Endodermal cell (in vitro differentiated cells): Measurements from ENCODE around the gene ATG2B. TPM values are rescaled to one million over a fixed set of nuclear protein-coding genes. Genes with fewer than 3 reads are reported as not detected.

Experiments used
- DNase-seq: peaks from one replicate; pipeline ENCODE4 v3.0.0-alpha.2; 2017
- H3K27ac ChIP-seq: 2 replicates; pipeline ENCODE4 v1.5.1; 2013; ENCODE audit warnings: mild to moderate bottlenecking, low read depth, low read length, moderate library complexity
- H3K27me3 ChIP-seq: 2 replicates; pipeline ENCODE4 v1.6.1; 2013; ENCODE audit warnings: mild to moderate bottlenecking, low read length, moderate library complexity; ENCODE audit not compliant: insufficient read depth, control insufficient read depth, poor library complexity, severe bottlenecking
- H3K36me3 ChIP-seq: 2 replicates; pipeline ENCODE4 v1.7.0; 2013; ENCODE audit warnings: mild to moderate bottlenecking, low read length, moderate library complexity; ENCODE audit not compliant: control insufficient read depth, insufficient read depth
- H3K4me1 ChIP-seq: one replicate; pipeline ENCODE4 v1.7.0; 2013; ENCODE audit warnings: low read length; ENCODE audit not compliant: control insufficient read depth, insufficient read depth
- H3K4me3 ChIP-seq: 2 replicates; pipeline ENCODE4 v1.5.1; 2013; ENCODE audit warnings: mild to moderate bottlenecking, low read length, moderate library complexity
- H3K9ac ChIP-seq: 2 replicates; pipeline ENCODE4 v1.6.1; 2013; ENCODE audit warnings: mild to moderate bottlenecking, low read length, moderate library complexity; ENCODE audit not compliant: poor library complexity, severe bottlenecking; ENCODE audit errors: extremely low read depth
- H3K9me3 ChIP-seq: 2 replicates; pipeline ENCODE4 v1.6.1; 2013; ENCODE audit warnings: mild to moderate bottlenecking, low read length, moderate library complexity; ENCODE audit not compliant: control insufficient read depth
- H3K27ac Mint-ChIP-seq: 2 replicates; pipeline ENCODE4 v1.8.0; 2020; ENCODE audit warnings: mixed read lengths
- H3K27me3 Mint-ChIP-seq: 2 replicates; pipeline ENCODE4 v1.8.0; 2021; ENCODE audit warnings: mild to moderate bottlenecking, mixed read lengths; ENCODE audit not compliant: insufficient read depth
- H3K36me3 Mint-ChIP-seq: 2 replicates; pipeline ENCODE4 v1.8.0; 2020; ENCODE audit warnings: low read depth, mixed read lengths
- H3K4me1 Mint-ChIP-seq: 2 replicates; pipeline ENCODE4 v1.8.0; 2020; ENCODE audit warnings: mixed read lengths
- H3K4me3 Mint-ChIP-seq: 2 replicates; pipeline ENCODE4 v1.8.0; 2020; ENCODE audit warnings: mild to moderate bottlenecking, moderate library complexity, mixed read lengths
- H3K9me3 Mint-ChIP-seq: 2 replicates; pipeline ENCODE4 v1.8.0; 2020; ENCODE audit warnings: mild to moderate bottlenecking, mixed read lengths
- CTCF ChIP-seq: fragments of 200-600 bp; sonication (generic); conservative IDR thresholded peaks from 2 replicates; pipeline ENCODE4 v1.5.0; 2021; ENCODE audit warnings: antibody characterized with exemption, mild to moderate bottlenecking
- WGBS, 2 experiments: methylation state at CpG; one replicate each; pipeline versions ENCODE4 v1.1.5 to v1.1.7; 2013; ENCODE audit warnings: missing lambda C conversion rate in 2 of 2, mixed read lengths in 1 of 2; ENCODE audit not compliant: insufficient coverage in 1 of 2, insufficient read length in 1 of 2; 5-methylcytosine and 5-hydroxymethylcytosine counted together
- total RNA-seq, 2 donors: library from RNA; stranded (reverse); fragmentation: NEBNext Ultra II Directional in 1 of 2; extraction: Animal tissue kit (Norgen Biotek cat#: 25700) in 1 of 2; gene quantifications; 2 replicates in 1 of 2; 3 replicates in 1 of 2; pipeline ENCODE4 v1.2.1, GENCODE V29; 2021

ATG2B gene
- total RNA-seq, 2 donors from 2014 or later = 9.7 to 14.1 TPM

DNA sequence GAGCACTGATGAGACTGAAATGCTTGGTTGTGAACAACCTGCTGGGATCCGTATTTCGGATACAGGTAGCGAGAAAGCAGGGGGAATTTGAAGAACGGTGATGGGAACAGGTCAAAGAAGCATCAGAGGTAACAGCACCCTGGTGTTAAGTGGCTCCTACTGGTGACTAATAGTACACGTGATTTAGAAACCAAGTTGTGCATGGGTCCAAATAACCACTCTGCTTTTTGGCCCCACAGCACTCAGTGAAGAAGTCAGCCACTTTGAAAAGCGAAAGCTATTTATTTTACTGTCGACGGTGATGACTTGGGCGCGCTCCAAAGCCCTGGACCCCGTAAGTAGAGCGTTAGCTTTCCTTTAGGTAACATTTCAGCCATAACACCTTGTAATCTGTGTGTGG, 45.5 kb upstream of the ATG2B start:
- Histone ChIP-seq H3K36me3 (no peaks in the 10 kb centered on the region), H3K9me3 (no peaks in the 10 kb centered on the region), H3K9ac (no peak overlapping the region), H3K4me1 (no peaks in the 10 kb centered on the region), H3K27me3 (no peaks in the 10 kb centered on the region), H3K4me3 (no peak overlapping the region), H3K27ac (no peak overlapping the region)
- Mint-ChIP-seq H3K27ac (no peak overlapping the region), H3K36me3 (no peaks in the 10 kb centered on the region), H3K4me3 (no peak overlapping the region), H3K27me3 (peaks cover 6% of the 10 kb centered on the region), H3K9me3 (no peaks in the 10 kb centered on the region), H3K4me1 (peaks cover 6% of the 10 kb centered on the region)
- TF ChIP-seq CTCF = no peak
- WGBS, 2 experiments = 92 to 93% methylated on average over 12 of the region's 12 CpGs
- no peak for DNase-seq

GRCh38 chr14:96407935-96408570, 44.9 kb upstream of the ATG2B start:
- Histone ChIP-seq H3K27me3 (no peaks in the 10 kb centered on the region), H3K4me3 (no peak overlapping the region), H3K4me1 (no peaks in the 10 kb centered on the region), H3K9me3 (no peaks in the 10 kb centered on the region), H3K27ac (no peak overlapping the region), H3K36me3 (no peaks in the 10 kb centered on the region), H3K9ac (no peak overlapping the region)
- 79% methylated on average over 3 of the region's 3 CpGs; no CpG with 5 or more reads in 1 of the 2 experiments for WGBS, 2 experiments
- Mint-ChIP-seq H3K4me1 (peaks cover 6% of the 10 kb centered on the region), H3K27me3 (peaks cover 2% of the 10 kb centered on the region), H3K36me3 (no peaks in the 10 kb centered on the region), H3K4me3 (no peak overlapping the region), H3K9me3 (no peaks in the 10 kb centered on the region), H3K27ac (no peak overlapping the region)
- DNase-seq = no peak
- no peak for TF ChIP-seq CTCF

DNA sequence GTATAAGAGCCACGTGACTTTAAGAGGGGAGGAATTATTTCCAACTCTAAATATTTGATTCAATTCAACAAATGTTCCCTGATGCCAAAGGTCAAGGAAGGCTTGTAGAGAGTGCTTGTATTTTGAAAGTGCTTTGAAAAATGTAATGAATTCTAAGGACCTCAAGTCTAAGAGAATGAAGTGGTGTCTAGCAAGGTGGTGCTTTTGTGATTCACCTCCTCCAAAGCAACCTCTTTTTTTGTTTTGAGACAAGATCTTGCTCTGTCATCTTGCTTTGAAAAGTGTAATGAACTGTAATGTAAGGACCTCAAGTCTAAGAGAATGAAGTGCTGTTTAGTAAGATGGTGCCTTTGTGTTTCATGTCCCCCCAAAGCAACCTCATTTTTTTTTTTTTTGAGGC, 42.5 kb upstream of the ATG2B start:
- Mint-ChIP-seq H3K27ac (no peak overlapping the region), H3K4me1 (no peaks in the 10 kb centered on the region), H3K4me3 (no peak overlapping the region), H3K36me3 (no peaks in the 10 kb centered on the region), H3K27me3 (no peaks in the 10 kb centered on the region), H3K9me3 (no peaks in the 10 kb centered on the region)
- Histone ChIP-seq H3K36me3 (no peaks in the 10 kb centered on the region), H3K4me3 (no peak overlapping the region), H3K9ac (no peak overlapping the region), H3K27me3 (no peaks in the 10 kb centered on the region), H3K9me3 (no peaks in the 10 kb centered on the region), H3K4me1 (no peaks in the 10 kb centered on the region), H3K27ac (no peak overlapping the region)
- no peak for DNase-seq
- TF ChIP-seq CTCF = no peak
- 88% methylated on average over 1 of the region's 1 CpG; no CpG with 5 or more reads in 1 of the 2 experiments for WGBS, 2 experiments
